Lung microvascular endothelial cell (primary cell): Measurements from ENCODE around the gene EXOC5. TPM values are rescaled to one million over a fixed set of nuclear protein-coding genes. Genes with fewer than 3 reads are reported as not detected.

Source experiments
- DNase-seq, 2 donors: peaks; one replicate each; pipeline versions ENCODE4 v3.0.0 to v3.0.0-alpha.2; 2010; ENCODE audit warnings: low read depth in 2 of 2
- total RNA-seq: library from RNA; depleted of rRNA; stranded (reverse); fragments of >200 nt; gene quantifications from 2 replicates; pipeline ENCODE4 v1.2.1, GENCODE V29; 2014

Gene EXOC5
- total RNA-seq: 22.4 and 25.2 TPM in 2 replicates

DNA sequence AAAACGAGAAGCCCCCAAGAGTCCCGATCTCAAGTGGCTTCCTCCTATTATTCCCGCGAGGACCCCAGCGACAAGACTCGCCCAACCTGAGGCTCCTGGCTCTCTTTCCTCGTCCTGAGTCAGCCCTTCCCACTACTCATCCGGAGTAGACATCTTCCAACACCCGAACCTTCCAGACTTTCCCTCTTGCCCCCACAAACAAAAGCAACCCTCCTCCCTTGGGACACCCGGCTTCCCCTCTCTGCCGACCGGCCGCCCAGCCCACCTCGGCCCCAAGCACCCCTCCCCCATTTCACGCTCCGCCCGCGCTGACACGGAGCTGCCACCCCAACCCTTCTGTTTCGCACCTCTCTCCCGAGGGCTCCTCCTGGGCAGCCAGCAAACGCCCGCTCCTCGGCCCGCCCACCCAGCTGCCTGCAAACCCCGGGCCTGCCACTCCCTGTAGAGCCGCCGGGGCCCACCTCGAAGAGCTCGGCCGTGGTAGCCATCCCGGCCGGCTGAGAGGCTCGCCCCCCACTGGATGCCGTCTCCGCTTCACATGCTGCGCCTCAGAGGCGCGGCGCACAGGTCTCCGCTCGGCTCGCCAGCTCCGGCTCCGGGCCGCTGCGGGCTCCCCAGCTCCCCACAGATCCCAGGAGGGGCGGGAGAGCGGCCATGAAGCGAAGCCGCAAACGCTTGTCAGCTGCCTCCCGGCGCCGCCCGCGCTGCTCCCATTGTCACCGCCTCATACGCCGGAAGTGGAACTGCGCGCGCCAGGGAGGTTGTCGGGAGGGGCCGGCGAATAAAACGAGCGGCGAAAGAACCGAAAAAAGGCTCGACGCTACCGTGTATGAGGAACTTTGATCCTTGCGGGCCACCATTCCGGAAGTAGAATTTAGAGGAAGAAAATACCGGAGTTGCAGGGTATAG lies at the start of gene EXOC5, which contains the start of gene AP5M1:
EXOC5 (minus strand) TSS at position 745 of the 909 bp plus-strand sequence; CDS start at position 488, 257 bp downstream.
AP5M1 (plus strand) TSS at position 811 of the 909 bp plus-strand sequence. CDS start 344 bp downstream, outside the sequence.
- DNase-seq: peak; percentile 92 to 94

GRCh38 chr14:57317248-57317833 lies 48.6 kb upstream of the EXOC5 start:
- peak; percentile 81 to 86 for DNase-seq

DNA sequence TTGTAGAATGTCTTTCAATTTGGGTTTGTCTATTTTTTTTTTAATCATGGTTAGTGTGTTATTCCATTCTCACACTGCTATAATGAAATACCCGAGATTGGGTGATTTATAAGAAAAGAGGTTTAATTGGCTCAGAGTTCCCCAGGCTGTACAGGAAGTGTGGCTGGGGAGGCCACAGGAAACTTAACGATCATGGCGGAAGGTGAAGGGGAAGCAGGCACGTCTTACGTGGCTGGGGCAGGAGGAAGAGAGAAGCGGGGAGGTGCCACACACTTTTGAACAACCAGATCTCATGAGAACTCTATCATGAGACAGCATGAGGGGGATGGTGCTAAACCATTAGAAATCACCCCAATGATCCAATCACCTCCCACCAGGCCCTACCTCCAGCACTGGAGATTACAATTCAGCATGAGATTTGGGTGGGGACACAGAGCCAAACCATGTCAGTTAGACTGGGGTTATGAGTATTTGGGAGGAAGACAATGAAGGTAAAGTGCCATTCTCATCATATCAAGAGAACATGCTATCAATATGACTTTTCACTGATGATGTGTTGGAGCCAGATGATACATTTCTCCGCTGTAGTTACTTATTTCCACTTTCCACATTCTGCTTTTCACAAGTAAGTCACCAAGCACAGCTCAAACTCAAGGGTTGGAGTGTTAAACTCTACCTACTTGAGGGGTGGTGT lies 45.8 kb upstream of the EXOC5 start:
- no peak for DNase-seq

GRCh38 chr14:57302883-57303282 lies 34.2 kb upstream of the EXOC5 start:
- DNase-seq: no peak

DNA sequence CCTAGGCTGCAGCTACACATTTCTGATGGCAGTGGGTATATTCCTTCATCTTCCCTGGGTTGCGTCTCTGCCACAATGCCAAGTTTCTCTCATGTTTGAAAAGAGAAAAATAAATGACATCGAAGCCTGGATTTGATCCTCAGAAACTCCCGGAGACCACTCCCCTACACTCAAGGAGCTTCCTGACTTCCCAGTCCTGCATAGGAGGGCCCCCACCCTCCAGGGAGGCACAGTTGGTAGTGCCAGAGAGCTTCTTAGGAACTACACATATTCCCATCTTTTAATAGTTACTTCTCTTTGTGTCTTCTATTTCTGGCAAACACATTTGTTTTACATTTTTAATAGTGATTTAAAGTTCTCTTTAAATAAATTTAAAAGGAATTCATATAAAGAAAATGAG lies 30.8 kb upstream of the EXOC5 start:
- no peak for DNase-seq

DNA sequence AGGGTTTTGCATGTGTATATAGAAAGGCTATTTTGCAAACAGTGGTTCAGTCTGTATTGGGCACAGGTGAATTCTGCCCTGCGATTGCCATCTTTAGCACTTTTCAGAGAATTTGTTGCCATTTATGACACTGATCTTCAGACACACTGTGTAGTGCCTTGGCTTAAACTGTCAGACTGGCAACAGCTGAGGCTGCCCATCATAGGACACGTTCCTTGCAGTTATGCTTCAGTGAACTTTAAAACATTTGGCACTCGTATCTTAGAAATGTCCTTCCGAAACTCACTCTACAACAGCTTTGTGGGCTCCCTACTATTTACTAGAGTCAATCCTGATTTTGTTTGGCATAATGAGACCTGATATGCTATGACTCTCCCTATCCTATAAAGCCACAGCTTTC lies 29.1 kb upstream of the EXOC5 start:
- no peak for DNase-seq

- DNase-seq: no peak
These were observed 26.5 kb upstream of the EXOC5 start for GRCh38 chr14:57295239-57295638.

- peak; percentile 32 to 53 for DNase-seq
These were observed 25.4 kb upstream of the EXOC5 start for GRCh38 chr14:57293866-57294837.

GRCh38 chr14:57291692-57292647 lies 23.3 kb upstream of the EXOC5 start:
- DNase-seq: no peak

DNA sequence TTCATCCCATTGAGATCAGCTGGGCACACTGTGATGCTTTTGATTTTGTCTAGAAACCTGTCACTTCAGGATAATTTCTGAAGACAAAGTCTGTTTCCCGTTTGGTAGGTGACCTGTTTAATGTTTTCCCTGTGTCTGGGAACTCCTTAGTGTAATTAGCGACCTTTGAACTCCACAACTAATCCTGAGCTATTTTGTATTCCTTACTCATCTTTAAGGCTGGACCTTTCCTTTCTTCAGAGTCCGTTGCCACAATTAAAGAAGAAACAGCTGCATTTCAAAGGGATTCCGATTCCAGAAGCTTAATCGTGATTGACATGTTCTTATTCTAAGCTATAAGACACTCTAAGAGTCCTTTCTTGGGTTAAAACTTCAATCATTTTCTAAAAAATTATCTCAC lies 22.0 kb upstream of the EXOC5 start:
- no peak for DNase-seq

DNA sequence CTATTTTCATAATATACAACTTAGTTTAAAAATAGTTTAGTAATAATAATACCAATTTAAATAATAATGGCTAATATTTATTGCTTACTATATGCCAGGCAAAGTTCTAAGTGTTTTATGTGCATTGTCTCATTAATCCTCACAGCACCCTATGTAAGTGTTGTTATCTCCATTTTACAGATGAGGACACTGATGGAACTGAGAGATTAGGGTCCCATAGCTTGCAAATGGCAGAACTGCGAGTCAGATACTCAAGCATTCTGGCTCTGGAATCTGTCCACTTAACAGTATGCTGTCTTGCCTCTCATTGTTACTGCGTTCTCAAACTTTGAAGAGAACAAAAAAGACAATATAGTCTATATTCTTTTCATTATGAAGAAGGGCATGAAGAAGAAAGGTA lies 19.0 kb upstream of the EXOC5 start:
- no peak for DNase-seq

GRCh38 chr14:57277062-57277461 lies 8.4 kb upstream of the EXOC5 start:
- no peak for DNase-seq

- no peak for DNase-seq
These were observed 6.4 kb upstream of the EXOC5 start for GRCh38 chr14:57275023-57275664.

DNA sequence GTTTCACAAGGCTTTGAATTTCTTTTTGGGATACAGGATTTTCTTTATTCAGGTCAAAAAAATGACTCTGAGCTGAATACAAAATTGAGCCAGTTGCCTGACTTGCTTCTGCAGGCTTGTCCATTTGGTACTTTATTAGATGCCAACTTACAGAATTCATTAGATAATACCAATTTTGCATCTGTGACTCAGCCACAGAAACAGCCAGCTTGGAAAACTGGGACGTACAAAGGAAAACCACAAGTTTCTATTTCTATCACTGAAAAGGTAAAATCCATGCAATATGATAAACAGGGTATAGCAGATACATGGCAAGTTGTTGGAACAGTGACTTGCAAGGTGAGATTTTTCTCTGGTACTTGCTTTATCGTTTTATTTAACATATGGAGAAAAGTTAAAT lies 5.8 kb upstream of the EXOC5 start:
- no peak for DNase-seq

DNA sequence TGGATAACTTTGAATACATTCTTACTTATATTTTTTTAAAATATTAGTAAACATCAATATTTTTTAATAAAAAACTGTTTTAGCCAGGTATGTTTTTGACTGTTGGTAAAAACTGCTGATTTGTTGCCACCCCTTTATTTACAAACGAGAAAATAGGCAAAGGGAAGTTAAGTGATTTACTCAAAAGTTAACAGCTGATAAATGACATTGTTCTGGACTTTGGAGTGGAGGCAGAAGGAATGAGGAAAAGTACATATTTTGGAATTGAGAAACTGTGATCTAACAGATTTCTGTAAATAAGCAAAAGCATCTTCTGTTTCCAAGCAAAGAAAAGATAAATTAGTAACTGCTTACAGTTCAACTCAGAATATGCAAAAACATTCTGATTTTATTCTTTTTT lies 4.5 kb upstream of the EXOC5 start:
- DNase-seq: no peak

DNA sequence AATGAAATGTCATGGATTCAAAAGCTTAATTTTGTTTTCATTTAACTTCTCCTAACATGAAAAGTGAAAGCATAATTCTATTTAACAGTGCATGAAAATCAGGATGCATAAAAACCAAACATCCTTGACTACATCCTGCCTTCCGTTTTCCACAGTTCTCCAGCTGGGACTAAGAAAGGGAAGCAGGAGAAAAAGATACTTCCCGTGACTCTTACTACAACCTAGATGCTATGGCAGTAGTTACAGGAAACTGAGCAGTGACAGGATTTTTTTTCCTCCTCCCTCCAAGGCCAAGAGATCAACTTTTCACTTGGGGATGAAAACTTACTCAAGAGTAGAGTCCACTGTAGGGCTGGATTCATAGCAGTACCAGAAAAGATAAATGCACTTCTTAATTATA lies 2.6 kb downstream of the EXOC5 start:
- DNase-seq: peak; percentile 25 to 87

DNA sequence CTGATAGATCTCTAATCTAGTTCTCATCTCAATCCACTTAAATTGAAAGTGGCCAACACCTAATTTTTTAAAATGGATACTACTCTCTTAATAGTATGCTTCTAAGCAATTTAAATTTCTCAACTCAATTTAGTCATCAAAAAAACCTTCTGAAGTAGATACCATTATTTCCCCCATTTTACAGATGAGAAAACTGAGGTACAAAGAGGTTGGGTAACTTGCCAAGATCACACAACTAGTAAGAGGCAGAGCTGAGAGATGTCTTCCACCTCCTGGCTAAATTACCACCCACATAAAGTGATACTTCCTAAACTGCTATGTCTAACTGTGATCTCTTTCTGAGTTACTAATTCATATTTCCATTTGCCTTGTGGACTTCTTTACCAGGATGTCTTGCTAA lies 6.6 kb downstream of the EXOC5 start:
- DNase-seq: no peak

GRCh38 chr14:57261604-57262003 lies 7.1 kb downstream of the EXOC5 start:
- no peak for DNase-seq

DNA sequence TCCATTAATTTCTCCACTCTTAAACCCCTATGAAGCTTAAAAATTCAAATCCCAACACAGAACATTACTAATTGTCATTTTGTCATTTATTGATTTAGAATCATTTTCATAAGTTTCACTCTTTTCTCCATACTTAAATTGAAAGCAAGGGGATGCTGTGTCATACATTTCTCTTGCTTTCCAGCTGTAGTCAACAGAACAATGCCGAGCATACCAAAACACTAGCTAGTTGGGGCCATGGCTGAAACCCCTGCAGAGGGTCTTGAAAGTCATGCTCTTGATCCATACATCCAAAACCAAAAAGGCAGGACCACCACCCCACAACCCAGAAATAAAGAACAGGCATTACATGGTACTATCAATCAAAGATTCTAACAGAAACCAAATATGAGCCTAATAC lies 9.0 kb downstream of the EXOC5 start:
- DNase-seq: no peak
